CD14-positive monocyte (primary cell): ENCODE results near the gene THAP12. TPM values are rescaled to one million over a fixed set of nuclear protein-coding genes. Genes with fewer than 3 reads are reported as not detected.

Experiments used
- DNase-seq, 3 donors: peaks; one replicate each; pipeline ENCODE4 v3.0.0-alpha.2; 2011 to 2022
- H2AFZ ChIP-seq: 2 replicates; pipeline ENCODE4 v1.6.0; 2012; ENCODE audit warnings: mild to moderate bottlenecking, low read depth, low read length, inconsistent platforms; ENCODE audit not compliant: insufficient read depth, poor library complexity, severe bottlenecking
- H3K27ac ChIP-seq, 2 donors: 1 replicate in 1 of 2; 2 replicates in 1 of 2; pipeline ENCODE4 v1.5.1; 2012 to 2013; ENCODE audit warnings: low read length in 2 of 2, control low read depth in 1 of 2, inconsistent platforms in 1 of 2, low read depth in 1 of 2, mild to moderate bottlenecking in 1 of 2
- H3K27me3 ChIP-seq, 2 donors: one replicate each; pipeline versions ENCODE4 v1.6.0 to v1.6.1; 2011 to 2013; ENCODE audit warnings: low read length in 2 of 2; ENCODE audit not compliant: control insufficient read depth in 2 of 2, insufficient read depth in 2 of 2
- H3K36me3 ChIP-seq, 2 donors: replicated peaks in 1 of 2; 1 replicate in 1 of 2; 2 replicates in 1 of 2; pipeline versions ENCODE4 v1.5.1 to v1.6.1; 2012 to 2013; ENCODE audit warnings: low read length in 2 of 2, control low read depth in 1 of 2, inconsistent platforms in 1 of 2, mild to moderate bottlenecking in 1 of 2; ENCODE audit not compliant: insufficient read depth in 2 of 2, control insufficient read depth in 1 of 2
- H3K4me1 ChIP-seq, 2 donors: 1 replicate in 1 of 2; 2 replicates in 1 of 2; pipeline versions ENCODE4 v1.5.1 to v1.6.1; 2012 to 2013; ENCODE audit warnings: low read length in 2 of 2, control low read depth in 1 of 2, inconsistent platforms in 1 of 2, mild to moderate bottlenecking in 1 of 2, moderate library complexity in 1 of 2; ENCODE audit not compliant: insufficient read depth in 2 of 2, control insufficient read depth in 1 of 2
- H3K4me2 ChIP-seq: replicated peaks from 2 replicates; pipeline ENCODE3; 2012; ENCODE audit warnings: low read length, moderate library complexity, mild to moderate bottlenecking; ENCODE audit not compliant: poor library complexity, severe bottlenecking; ENCODE audit errors: extremely low read depth
- H3K4me3 ChIP-seq, 3 experiments: fragments of 200-600 bp in 1 of 3; sonication (generic) in 1 of 3; replicated peaks in 1 of 3; 1 replicate in 2 of 3; 2 replicates in 1 of 3; pipeline ENCODE4 v1.5.1; 2011 to 2013; ENCODE audit warnings: low read length in 3 of 3, mild to moderate bottlenecking in 3 of 3, control low read depth in 2 of 3, low read depth in 2 of 3, inconsistent platforms in 1 of 3, moderate library complexity in 1 of 3
- H3K79me2 ChIP-seq: 2 replicates; pipeline ENCODE4 v1.6.0; 2012; ENCODE audit warnings: mild to moderate bottlenecking, control low read depth, inconsistent platforms, low read length, moderate library complexity; ENCODE audit not compliant: insufficient read depth
- H3K9ac ChIP-seq: 2 replicates; pipeline ENCODE4 v1.6.0; 2017; ENCODE audit warnings: low read length, mild to moderate bottlenecking; ENCODE audit not compliant: insufficient read depth, poor library complexity, severe bottlenecking
- H3K9me3 ChIP-seq, 2 donors: replicated peaks in 1 of 2; 1 replicate in 1 of 2; 2 replicates in 1 of 2; pipeline versions ENCODE4 v1.5.1 to v1.6.1; 2012 to 2013; ENCODE audit warnings: low read length in 2 of 2, control low read depth in 1 of 2; ENCODE audit not compliant: control insufficient read depth in 1 of 2, insufficient read depth in 1 of 2
- H4K20me1 ChIP-seq: 2 replicates; pipeline ENCODE4 v1.6.0; 2012; ENCODE audit warnings: mild to moderate bottlenecking, low read length, control low read depth, moderate library complexity; ENCODE audit not compliant: insufficient read depth
- H3K27ac Mint-ChIP-seq, 7 donors: one replicate each; pipeline ENCODE4 v1.8.0; 2020; ENCODE audit warnings: mild to moderate bottlenecking in 7 of 7, mixed read lengths in 7 of 7, moderate library complexity in 6 of 7, inconsistent platforms in 2 of 7
- H3K27me3 Mint-ChIP-seq, 3 donors: one replicate each; pipeline ENCODE4 v1.8.0; 2021 to 2022; ENCODE audit warnings: low read depth in 3 of 3, mild to moderate bottlenecking in 3 of 3, mixed read lengths in 3 of 3, moderate library complexity in 3 of 3, inconsistent platforms in 1 of 3
- H3K36me3 Mint-ChIP-seq, 2 donors: one replicate each; pipeline ENCODE4 v1.8.0; 2020; ENCODE audit warnings: mixed read lengths in 2 of 2, inconsistent platforms in 1 of 2, mild to moderate bottlenecking in 1 of 2
- H3K4me1 Mint-ChIP-seq: one replicate; pipeline ENCODE4 v1.8.0; 2020; ENCODE audit warnings: mild to moderate bottlenecking, mixed read lengths
- H3K4me3 Mint-ChIP-seq, 2 donors: one replicate each; pipeline ENCODE4 v1.8.0; 2020; ENCODE audit warnings: mild to moderate bottlenecking in 2 of 2, mixed read lengths in 2 of 2, moderate library complexity in 1 of 2
- H3K9me3 Mint-ChIP-seq, 7 donors: one replicate each; pipeline ENCODE4 v1.8.0; 2020 to 2022; ENCODE audit warnings: mixed read lengths in 7 of 7, mild to moderate bottlenecking in 6 of 7, moderate library complexity in 6 of 7, inconsistent platforms in 2 of 7
- CTCF ChIP-seq: fragments of 200-600 bp; IDR thresholded peaks from one replicate; pipeline ENCODE4 v1.8.0; 2022; ENCODE audit warnings: antibody characterized with exemption, mild to moderate bottlenecking
- WGBS: methylation state at CpG from one replicate; pipeline ENCODE4 v1.1.5; 2013; ENCODE audit warnings: missing lambda C conversion rate; ENCODE audit not compliant: insufficient coverage; 5-methylcytosine and 5-hydroxymethylcytosine counted together
- intact Hi-C, 2 donors: fragments of 100-400 bp; cut with micrococcal nuclease; formaldehyde crosslinking; loops; one replicate each; pipeline versions ENCODE4 v1.15.0 to v1.15.1; 2023
- polyA plus RNA-seq, 3 donors: library from polyadenylated mRNA; depleted of rRNA in 1 of 3; unstranded in 2 of 3; stranded (reverse) in 1 of 3; fragments of 300-500 nt in 2 of 3; fragments of >200 nt in 1 of 3; fragmentation: Illumina TruSeq in 2 of 3; gene quantifications; 1 replicate in 2 of 3; 2 replicates in 1 of 3; pipeline ENCODE4 v1.2.3, GENCODE V29; 2012 to 2021

The THAP12 gene
- polyA plus RNA-seq, 3 donors: 18.3 to 22.5 (median 20.0) TPM

GRCh38 chr11:76334826-76335389 lies 46.0 kb downstream of the THAP12 start:
- H3K4me3 ChIP-seq: peak overlapping the region in 1 of 3 experiments; percentile 10
- no peak overlapping the region for H3K4me2 ChIP-seq
- H3K4me3 Mint-ChIP-seq: no peak overlapping the region
- no peaks in the 10 kb centered on the region for H4K20me1 ChIP-seq
- H3K79me2 ChIP-seq: no peaks in the 10 kb centered on the region
- DNase-seq: no peak
- H3K9me3 Mint-ChIP-seq: peaks cover 10 to 24% (median 20%) of the 10 kb centered on the region in 7 donors
- peak overlapping the region; percentile 71 to 82 for H3K27ac ChIP-seq
- H3K9me3 ChIP-seq: peaks cover 14 to 16% of the 10 kb centered on the region in 2 donors
- no peaks in the 10 kb centered on the region for H3K27me3 Mint-ChIP-seq
- H3K9ac ChIP-seq: no peak overlapping the region
- H3K27me3 ChIP-seq: no peaks in the 10 kb centered on the region
- H3K4me1 Mint-ChIP-seq: peaks cover 43% of the 10 kb centered on the region
- no peak for TF ChIP-seq CTCF
- 96% methylated on average over 2 of the region's 5 CpGs for WGBS
- H3K27ac Mint-ChIP-seq: peak overlapping the region; percentile 86 to 96 (median 91)
- intact Hi-C loops: loop anchor here in 1 of 2 donors (5.0 kb wide), 1 partner anchor 47 kb away; the partner anchor contains the start of genes GVQW3 and THAP12
- no peak overlapping the region for H2AFZ ChIP-seq
- peaks cover 4 to 10% of the 10 kb centered on the region in 2 donors for H3K36me3 Mint-ChIP-seq
- no peaks in the 10 kb centered on the region for H3K36me3 ChIP-seq
- H3K4me1 ChIP-seq: peaks cover 48 to 50% of the 10 kb centered on the region in 2 donors

GRCh38 chr11:76330651-76331050 lies 50.3 kb downstream of the THAP12 start:
- no peak overlapping the region for H3K4me3 Mint-ChIP-seq
- Histone ChIP-seq H3K9me3 (peaks cover 14 to 16% of the 10 kb centered on the region in 2 donors), H3K36me3 (no peaks in the 10 kb centered on the region), H4K20me1 (no peaks in the 10 kb centered on the region), H3K4me1 (peaks cover 25 to 28% of the 10 kb centered on the region in 2 donors), H3K4me3 (no peak overlapping the region), H3K9ac (no peak overlapping the region), H3K27me3 (no peaks in the 10 kb centered on the region), H3K79me2 (no peaks in the 10 kb centered on the region), H3K27ac (no peak overlapping the region), H2AFZ (no peak overlapping the region), H3K4me2 (no peak overlapping the region)
- intact Hi-C loops: no loop called here
- H3K27me3 Mint-ChIP-seq: peaks cover 0 to 2% (median 0%) of the 10 kb centered on the region in 3 donors
- TF ChIP-seq CTCF: no peak
- H3K36me3 Mint-ChIP-seq: peaks cover 4 to 6% of the 10 kb centered on the region in 2 donors
- DNase-seq: no peak
- H3K4me1 Mint-ChIP-seq: peaks cover 25% of the 10 kb centered on the region
- no peak overlapping the region for H3K27ac Mint-ChIP-seq
- peaks cover 10 to 23% (median 18%) of the 10 kb centered on the region in 7 donors for H3K9me3 Mint-ChIP-seq
- WGBS: 86% methylated on average over 4 of the region's 7 CpGs
